Neuron (in vitro differentiated cells): ENCODE data around the gene GORASP2.
A peak's percentile ranks its signal among the peaks of the same experiment; 100 is the strongest.

Experiments
- H2AFZ ChIP-seq: one replicate; pipeline ENCODE4 v1.6.1; 2013; ENCODE audit warnings: low read depth, mild to moderate bottlenecking, inconsistent platforms, low read length, moderate library complexity
- H3K27me3 ChIP-seq: one replicate; pipeline ENCODE4 v1.6.1; 2013; ENCODE audit warnings: low read length; ENCODE audit not compliant: insufficient read depth
- H3K36me3 ChIP-seq: one replicate; pipeline ENCODE4 v1.6.1; 2013; ENCODE audit warnings: low read length; ENCODE audit not compliant: insufficient read depth
- H3K4me1 ChIP-seq: one replicate; pipeline ENCODE4 v1.6.1; 2013; ENCODE audit warnings: low read length; ENCODE audit not compliant: insufficient read depth
- H3K4me3 ChIP-seq: 2 replicates; pipeline ENCODE4 v1.5.1; 2013; ENCODE audit warnings: mild to moderate bottlenecking, low read length, moderate library complexity
- H3K9me3 ChIP-seq: one replicate; pipeline ENCODE4 v1.6.1; 2013; ENCODE audit warnings: low read length

The GORASP2 gene

DNA sequence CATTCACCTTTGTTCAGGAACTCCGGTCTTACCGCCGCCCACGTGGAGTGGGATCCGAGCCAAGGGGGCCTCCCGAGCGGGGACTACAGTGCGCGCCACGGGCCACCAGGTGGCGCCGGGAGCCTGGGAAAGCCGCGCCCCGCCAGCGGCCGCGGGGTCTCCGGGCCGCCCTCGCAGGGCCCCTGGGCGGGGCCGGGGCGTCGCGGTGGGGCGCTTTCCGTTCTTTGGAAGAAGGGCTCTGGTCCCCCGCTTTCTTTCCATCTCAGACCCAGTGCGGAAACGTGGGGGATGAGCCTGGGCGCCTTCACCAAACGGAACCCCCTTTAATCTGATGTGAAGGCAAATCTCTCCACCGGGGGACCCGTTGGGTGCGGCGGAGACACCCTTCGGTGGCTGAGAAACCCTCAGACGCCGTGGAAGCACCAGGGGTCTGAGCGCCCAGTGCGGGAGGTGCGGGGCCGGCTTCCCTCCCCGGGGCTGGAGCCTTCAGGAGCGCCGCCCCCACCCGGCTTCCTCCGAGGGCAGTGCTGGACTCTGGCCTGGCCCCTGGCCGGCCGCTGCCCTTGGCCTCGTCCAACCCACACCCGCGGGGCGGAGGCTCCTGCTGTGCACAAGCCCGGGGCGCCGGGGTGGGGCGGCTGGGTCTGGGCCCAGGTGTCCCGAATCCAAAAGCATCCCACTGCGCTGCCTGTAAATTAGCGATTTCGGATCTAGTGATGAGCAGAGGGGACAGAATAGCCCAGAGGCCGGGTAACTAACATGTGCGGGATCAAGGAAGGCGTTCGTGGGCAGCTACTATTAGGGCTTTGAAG is 44.6 kb downstream of the GORASP2 start:
- Histone ChIP-seq H3K27me3 (no peaks in the 10 kb centered on the region), H2AFZ (peak overlapping the region; percentile 55), H3K9me3 (peaks cover 3% of the 10 kb centered on the region), H3K4me1 (peaks cover 5% of the 10 kb centered on the region), H3K4me3 (peak overlapping the region; percentile 27), H3K36me3 (peaks cover 5% of the 10 kb centered on the region)

DNA sequence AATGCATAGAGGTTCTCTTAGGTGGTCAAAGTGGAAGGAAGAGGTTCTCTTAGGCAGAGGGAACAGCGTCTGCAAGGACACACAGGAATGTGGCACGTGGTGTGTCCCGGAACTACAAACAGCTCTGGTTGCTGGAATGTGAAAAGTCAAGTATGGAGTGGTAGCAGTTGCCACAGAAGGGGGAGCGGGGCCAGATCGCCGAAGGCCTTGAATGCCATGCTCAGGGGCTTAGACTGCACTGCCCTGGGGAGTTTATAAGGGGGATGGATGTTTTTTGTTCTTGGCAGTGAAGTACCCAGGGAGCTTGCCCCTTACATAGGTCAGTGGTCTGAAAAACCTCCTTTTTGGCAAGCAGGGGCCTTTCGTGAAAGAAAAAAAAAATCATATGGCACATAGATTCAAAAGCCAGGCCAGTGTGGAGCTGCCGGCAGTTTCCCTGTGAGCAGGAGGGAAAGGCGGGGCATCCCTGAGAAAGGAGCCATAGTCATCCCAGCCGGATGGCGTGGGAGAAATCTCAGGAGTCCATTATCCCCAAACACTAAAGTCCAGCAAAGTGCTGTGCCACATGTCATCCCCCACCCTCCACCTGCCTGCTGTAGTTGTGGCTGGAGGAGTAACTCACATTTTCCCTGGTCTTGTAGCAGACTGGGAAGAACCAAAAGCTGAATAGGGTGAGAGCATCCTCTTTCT is 45.4 kb downstream of the GORASP2 start:
- no peaks in the 10 kb centered on the region for H3K36me3 ChIP-seq
- H3K27me3 ChIP-seq, result no peaks in the 10 kb centered on the region
- H3K4me1 ChIP-seq, result peaks cover 5% of the 10 kb centered on the region
- H3K9me3 ChIP-seq, result peaks cover 3% of the 10 kb centered on the region
- H3K4me3 ChIP-seq, result no peak overlapping the region
- H2AFZ ChIP-seq, result no peak overlapping the region

DNA sequence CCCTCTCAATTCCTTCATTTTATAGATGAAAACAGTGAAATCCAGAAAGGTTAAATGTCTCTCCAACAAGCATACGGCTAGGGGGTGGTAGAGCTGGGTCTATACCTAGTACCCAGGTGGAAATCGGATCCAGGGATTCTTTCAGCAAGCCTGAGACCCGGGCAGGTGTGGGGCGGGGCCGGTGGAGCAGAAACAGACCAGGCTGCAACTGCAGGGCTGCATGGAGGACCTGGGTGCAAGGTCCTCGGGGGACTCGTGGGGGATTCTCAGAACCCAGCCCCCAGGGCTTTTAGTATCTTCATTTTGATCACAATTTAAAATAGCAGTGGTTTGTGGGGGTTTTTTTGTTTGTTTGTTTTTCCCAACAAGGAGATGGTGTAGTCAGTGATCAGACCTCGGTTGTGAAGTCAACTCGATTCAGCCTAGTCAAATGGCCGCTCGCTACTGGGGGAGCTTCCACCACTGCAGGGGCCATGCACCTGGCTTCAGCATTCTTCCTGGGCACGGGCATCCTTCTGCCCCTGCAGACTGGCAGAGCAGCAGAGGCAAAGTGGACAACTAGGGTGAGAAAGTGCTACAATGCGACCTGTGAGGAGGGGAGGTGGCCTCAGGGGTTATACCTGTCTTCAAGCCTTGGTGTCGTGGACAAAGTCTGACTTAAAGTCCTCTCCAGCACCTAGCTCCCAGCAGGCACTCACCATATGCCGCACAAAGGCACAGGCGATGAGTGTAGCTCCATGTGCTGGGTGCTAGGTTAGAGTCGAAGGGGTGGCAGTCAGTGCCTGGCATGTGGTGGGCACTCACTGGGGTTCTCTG is 46.3 kb downstream of the GORASP2 start:
- H3K36me3 ChIP-seq, result no peaks in the 10 kb centered on the region
- no peak overlapping the region for H3K4me3 ChIP-seq
- no peaks in the 10 kb centered on the region for H3K27me3 ChIP-seq
- H3K9me3 ChIP-seq, result peaks cover 3% of the 10 kb centered on the region
- H3K4me1 ChIP-seq, result peaks cover 5% of the 10 kb centered on the region
- no peak overlapping the region for H2AFZ ChIP-seq

GRCh38 chr2:170975943-170976270 is 46.9 kb downstream of the GORASP2 start:
- Histone ChIP-seq H3K4me3 (no peak overlapping the region), H3K4me1 (peaks cover 5% of the 10 kb centered on the region), H3K27me3 (no peaks in the 10 kb centered on the region), H2AFZ (no peak overlapping the region), H3K9me3 (peaks cover 3% of the 10 kb centered on the region), H3K36me3 (no peaks in the 10 kb centered on the region)

DNA sequence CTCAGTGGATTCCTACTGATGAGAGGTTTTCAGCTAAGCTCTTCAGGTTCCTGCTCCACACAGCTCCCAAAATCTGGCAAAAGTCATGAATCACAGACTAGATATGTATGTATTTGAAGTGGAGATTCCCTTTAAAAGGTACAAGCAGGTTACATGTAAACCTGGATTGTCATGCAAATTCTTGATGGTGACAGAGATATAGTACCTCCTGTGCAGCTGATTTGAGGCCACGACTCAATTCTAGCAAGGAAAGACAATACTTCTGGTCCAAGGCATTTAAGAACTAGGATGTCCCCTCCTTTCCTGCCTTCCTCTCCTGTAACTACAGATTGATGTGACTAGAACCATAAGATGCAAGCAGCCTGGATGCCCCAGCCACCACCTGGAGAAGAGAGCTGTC is 55.0 kb downstream of the GORASP2 start:
- Histone ChIP-seq H3K4me3 (no peak overlapping the region), H3K9me3 (no peaks in the 10 kb centered on the region), H2AFZ (no peak overlapping the region)

GRCh38 chr2:170985407-170985806 is 56.4 kb downstream of the GORASP2 start:
- H3K9me3 ChIP-seq, result no peaks in the 10 kb centered on the region
- no peaks in the 10 kb centered on the region for H3K27me3 ChIP-seq
- no peak overlapping the region for H2AFZ ChIP-seq
- H3K4me1 ChIP-seq, result no peaks in the 10 kb centered on the region
- no peak overlapping the region for H3K4me3 ChIP-seq
- H3K36me3 ChIP-seq, result peaks cover 9% of the 10 kb centered on the region

More for the DNA sequence above, 55.0 kb downstream of the GORASP2 start:
- Histone ChIP-seq H3K36me3 (peaks cover 4% of the 10 kb centered on the region), H3K27me3 (no peaks in the 10 kb centered on the region), H3K4me1 (no peaks in the 10 kb centered on the region)

DNA sequence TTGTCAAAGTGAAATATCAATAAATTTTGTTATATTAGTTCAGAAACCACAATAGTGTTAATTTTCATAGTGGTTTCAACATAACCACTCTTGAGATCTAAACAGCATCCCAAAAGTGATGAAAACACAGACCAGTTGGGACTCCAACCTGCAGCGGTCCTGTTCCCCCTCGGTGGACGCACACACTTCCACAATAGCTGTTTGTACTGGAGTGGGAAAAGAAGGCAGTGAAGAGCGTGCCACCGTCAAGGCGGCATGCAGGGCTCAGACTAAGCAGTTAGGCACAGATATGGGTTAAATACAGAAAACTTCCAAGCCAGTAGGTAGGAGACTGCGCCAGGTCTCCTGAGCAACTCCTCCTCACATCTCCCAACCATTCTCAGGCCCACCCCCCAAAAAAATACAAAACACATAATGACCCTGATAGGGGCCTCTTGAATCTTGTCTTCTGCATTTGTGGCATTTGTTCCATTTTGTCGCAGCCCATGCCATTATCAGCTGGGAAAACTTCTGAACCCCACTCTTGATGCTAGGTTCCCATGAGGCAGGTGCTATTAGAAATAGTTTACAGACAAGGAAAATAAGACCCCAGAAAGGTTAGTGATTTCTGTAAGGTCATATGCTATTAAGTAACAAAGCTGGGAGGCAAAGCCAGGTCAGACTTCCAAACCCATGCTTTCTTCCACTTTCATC is 57.7 kb downstream of the GORASP2 start:
- Histone ChIP-seq H2AFZ (no peak overlapping the region), H3K9me3 (no peaks in the 10 kb centered on the region), H3K36me3 (peaks cover 15% of the 10 kb centered on the region), H3K4me1 (no peaks in the 10 kb centered on the region), H3K27me3 (no peaks in the 10 kb centered on the region), H3K4me3 (no peak overlapping the region)

DNA sequence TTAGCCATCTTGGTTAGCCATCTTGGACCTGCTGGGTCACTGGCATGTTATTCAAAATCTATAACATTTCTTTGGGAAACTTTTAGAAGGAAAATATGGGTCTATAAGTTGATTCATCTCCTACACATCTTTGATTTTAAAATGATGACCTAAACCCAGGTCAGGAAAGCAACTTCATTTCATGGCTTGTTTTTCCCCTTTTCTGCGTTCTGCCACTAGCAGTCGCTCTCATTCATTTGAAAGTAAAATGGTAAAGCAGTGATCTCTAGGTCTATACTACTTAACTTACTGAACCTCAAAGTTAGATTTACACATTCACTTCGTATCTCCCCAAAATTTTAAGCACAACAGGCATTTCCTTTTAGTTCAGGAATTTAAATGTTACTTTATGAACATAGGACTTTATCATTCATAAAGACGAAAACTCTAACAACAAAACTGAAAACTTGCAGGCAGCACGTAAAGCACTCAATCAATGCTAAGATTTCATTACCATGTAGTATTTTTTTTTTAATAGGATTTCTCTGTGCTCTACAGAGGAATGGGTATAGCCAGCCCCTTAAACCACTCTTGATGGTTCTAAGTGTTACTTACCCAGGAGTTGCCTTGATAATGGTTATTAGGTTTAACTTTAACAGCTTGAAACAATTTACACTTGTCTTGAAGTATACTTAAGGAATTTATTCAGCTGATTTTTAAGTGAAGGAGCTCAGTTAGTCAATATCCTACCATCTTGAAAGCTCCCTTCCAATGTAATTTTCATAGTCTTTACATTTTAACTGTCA is 62.5 kb downstream of the GORASP2 start:
- no peaks in the 10 kb centered on the region for H3K4me1 ChIP-seq
- H3K36me3 ChIP-seq, result peaks cover 57% of the 10 kb centered on the region
- no peaks in the 10 kb centered on the region for H3K27me3 ChIP-seq
- no peaks in the 10 kb centered on the region for H3K9me3 ChIP-seq
- H3K4me3 ChIP-seq, result no peak overlapping the region
- H2AFZ ChIP-seq, result no peak overlapping the region

DNA sequence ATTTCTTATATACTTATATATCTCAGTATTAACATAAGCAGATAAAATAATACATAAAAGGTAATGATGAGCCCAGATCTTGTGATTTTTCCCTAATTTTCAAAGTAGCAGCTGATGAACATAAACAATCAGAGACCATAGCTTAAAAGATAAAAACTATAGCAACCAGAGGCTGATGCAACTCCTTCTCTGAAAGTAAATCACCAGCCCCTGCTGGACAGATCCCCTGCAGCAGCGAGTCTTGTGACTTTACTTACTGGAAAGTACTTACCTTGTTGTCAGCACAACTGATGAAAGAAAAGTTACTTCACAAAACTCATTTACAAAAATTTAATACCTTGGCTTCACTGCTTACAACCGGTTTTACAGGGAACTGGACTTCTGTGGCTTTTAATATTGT is 67.3 kb downstream of the GORASP2 start:
- peaks cover 76% of the 10 kb centered on the region for H3K36me3 ChIP-seq
- H3K9me3 ChIP-seq, result no peaks in the 10 kb centered on the region
- H3K4me3 ChIP-seq, result no peak overlapping the region
- no peaks in the 10 kb centered on the region for H3K27me3 ChIP-seq
- no peak overlapping the region for H2AFZ ChIP-seq
- no peaks in the 10 kb centered on the region for H3K4me1 ChIP-seq

DNA sequence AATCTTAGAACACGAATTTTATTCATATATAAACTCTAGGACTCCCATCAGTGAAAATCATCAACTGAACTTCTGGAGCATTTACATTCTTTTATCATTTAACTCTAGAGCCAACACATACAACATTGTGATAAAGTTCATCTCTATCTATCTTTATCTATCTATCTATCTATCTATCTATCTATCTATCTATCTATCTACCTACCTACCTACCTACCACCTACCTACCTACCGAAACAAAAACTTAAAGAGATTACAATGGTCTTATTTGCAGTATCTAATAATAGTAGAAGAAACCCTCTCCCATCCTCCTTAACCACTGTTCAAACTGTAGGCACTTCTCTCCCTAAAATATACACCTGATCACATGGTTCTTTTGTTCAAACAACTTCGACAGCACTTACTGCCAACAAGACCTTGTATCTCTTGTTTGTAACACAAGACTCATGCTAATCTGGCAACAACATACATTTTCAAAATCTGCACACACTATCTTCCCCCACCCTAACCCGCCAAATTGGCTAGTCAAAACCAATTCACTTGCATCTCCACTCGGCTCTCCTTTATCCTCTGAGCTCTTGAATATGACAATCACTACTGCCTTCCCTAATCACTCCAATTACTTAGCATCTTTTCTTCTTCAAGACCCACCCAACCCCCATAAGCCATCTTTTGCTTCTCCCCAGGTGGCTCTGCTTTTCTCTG is 69.0 kb downstream of the GORASP2 start:
- no peaks in the 10 kb centered on the region for H3K4me1 ChIP-seq
- H3K36me3 ChIP-seq, result peaks cover 63% of the 10 kb centered on the region
- H2AFZ ChIP-seq, result no peak overlapping the region
- no peak overlapping the region for H3K4me3 ChIP-seq
- H3K27me3 ChIP-seq, result no peaks in the 10 kb centered on the region
- H3K9me3 ChIP-seq, result no peaks in the 10 kb centered on the region

- Histone ChIP-seq H3K4me3 (no peak overlapping the region), H3K36me3 (peaks cover 63% of the 10 kb centered on the region), H3K4me1 (no peaks in the 10 kb centered on the region)
Measured at GRCh38 chr2:170999654-171000053, 70.6 kb downstream of the GORASP2 start.

DNA sequence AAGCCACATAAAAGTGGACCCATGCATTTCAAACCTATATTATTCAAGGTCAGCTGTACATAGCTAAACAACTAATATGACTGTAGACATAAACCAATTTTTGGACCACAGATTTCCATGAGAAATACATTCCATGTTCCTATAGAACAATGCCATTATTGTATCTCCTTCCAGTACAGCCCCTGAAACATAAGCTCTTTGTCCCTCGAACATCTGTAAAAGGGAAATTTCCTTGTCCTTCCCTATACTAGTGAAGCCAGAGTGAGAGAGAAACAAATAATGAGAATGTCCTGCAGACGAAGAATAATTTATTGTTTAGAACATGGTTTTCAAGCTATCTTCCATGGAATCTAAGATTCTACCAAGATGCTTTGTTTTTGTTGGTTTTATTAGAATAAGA is 75.3 kb downstream of the GORASP2 start:
- Histone ChIP-seq H3K9me3 (no peaks in the 10 kb centered on the region), H3K4me1 (no peaks in the 10 kb centered on the region), H3K36me3 (peaks cover 62% of the 10 kb centered on the region), H3K27me3 (no peaks in the 10 kb centered on the region), H2AFZ (no peak overlapping the region), H3K4me3 (no peak overlapping the region)

More at GRCh38 chr2:170999654-171000053, 70.6 kb downstream of the GORASP2 start:
- Histone ChIP-seq H3K9me3 (no peaks in the 10 kb centered on the region), H2AFZ (no peak overlapping the region), H3K27me3 (no peaks in the 10 kb centered on the region)
